PC-9 (cell line): ENCODE results near the gene HIPK4. TPM values are rescaled to one million over a fixed set of nuclear protein-coding genes. Genes with fewer than 3 reads are reported as not detected.

Source experiments
- BruUV-seq: library from RNA; stranded (reverse); fragments of 400-500 nt; replicated peaks from 2 replicates; lab custom pipeline; 2021; lab: Mats Ljungman, UMichigan
- CTCF ChIA-PET: fragments of 300-600 bp; sonication (Branson Sonifier 250); formaldehyde crosslinking; loops from one replicate; lab custom pipeline; 2022; ENCODE audit warnings: antibody characterized with exemption; lab: Charles Lee
- POLR2A ChIA-PET: fragments of 300-600 bp; sonication (Branson Sonifier 250); formaldehyde crosslinking; loops from one replicate; lab custom pipeline; 2022; ENCODE audit warnings: antibody characterized with exemption; ENCODE audit not compliant: unreplicated experiment; lab: Charles Lee
- DNase-seq, 2 experiments: peaks; one replicate each; pipeline versions ENCODE4 v3.0.0 to v3.0.0-alpha.2; 2015 to 2022; ENCODE audit warnings: mixed read lengths in 1 of 2
- H2AFZ ChIP-seq: fragments of 200-600 bp; sonication (generic); 2 replicates; pipeline ENCODE4 v1.8.1; 2017; ENCODE audit warnings: antibody characterized with exemption
- H3F3A ChIP-seq: fragments of 200-600 bp; sonication (generic); 2 replicates; pipeline ENCODE4 v1.8.1; 2017; ENCODE audit warnings: antibody characterized with exemption, mild to moderate bottlenecking, low read depth; ENCODE audit not compliant: insufficient read depth
- H3K27ac ChIP-seq: fragments of 200-600 bp; sonication (generic); 2 replicates; pipeline ENCODE4 v1.6.1; 2016; ENCODE audit warnings: mixed run types
- H3K27me3 ChIP-seq: fragments of 200-600 bp; sonication (generic); 2 replicates; pipeline ENCODE4 v1.6.1; 2016; ENCODE audit warnings: low read depth, mixed run types; ENCODE audit not compliant: insufficient read depth
- H3K36me3 ChIP-seq: fragments of 200-600 bp; sonication (generic); 2 replicates; pipeline ENCODE4 v1.6.1; 2016; ENCODE audit warnings: low read depth, mixed run types
- H3K4me1 ChIP-seq: fragments of 200-600 bp; sonication (generic); replicated peaks from 2 replicates; pipeline ENCODE4 v1.6.1; 2016; ENCODE audit warnings: mixed run types; ENCODE audit not compliant: insufficient read depth
- H3K4me2 ChIP-seq: fragments of 200-600 bp; sonication (generic); 2 replicates; pipeline ENCODE4 v1.6.1; 2017; ENCODE audit warnings: mixed run types
- H3K4me3 ChIP-seq: fragments of 200-600 bp; sonication (generic); 2 replicates; pipeline ENCODE4 v1.6.1; 2016; ENCODE audit warnings: mixed run types
- H3K79me2 ChIP-seq: fragments of 200-600 bp; sonication (generic); 2 replicates; pipeline ENCODE4 v1.6.1; 2017; ENCODE audit warnings: low read depth, mixed run types
- H3K9me2 ChIP-seq: fragments of 200-600 bp; sonication (generic); 2 replicates; pipeline ENCODE4 v1.8.1; 2017; ENCODE audit warnings: mild to moderate bottlenecking; ENCODE audit not compliant: insufficient read depth
- H3K9me3 ChIP-seq: fragments of 200-600 bp; sonication (generic); 2 replicates; pipeline ENCODE4 v1.8.1; 2016; ENCODE audit warnings: low read depth; ENCODE audit not compliant: insufficient read depth
- H4K20me1 ChIP-seq: fragments of 200-600 bp; sonication (generic); 2 replicates; pipeline ENCODE4 v1.8.1; 2017; ENCODE audit not compliant: insufficient read depth
- CTCF ChIP-seq: fragments of 200-600 bp; sonication (generic); conservative IDR thresholded peaks from 2 replicates; pipeline ENCODE4 v1.6.1; 2017; ENCODE audit warnings: mixed run types, antibody characterized with exemption, mild to moderate bottlenecking, moderate library complexity
- EZH2 ChIP-seq: fragments of 200-600 bp; sonication (generic); IDR thresholded peaks from 2 replicates; pipeline ENCODE4 v1.8.0; 2017; ENCODE audit warnings: antibody characterized with exemption, low read depth
- intact Hi-C: fragments of 100-400 bp; cut with micrococcal nuclease; formaldehyde crosslinking; loops from one replicate; pipeline ENCODE4 v1.10.0; 2022; ENCODE audit not compliant: unreplicated experiment
- total RNA-seq: library from RNA; stranded (reverse); gene quantifications from 2 replicates; pipeline ENCODE4 v1.2.3, GENCODE V29; 2021

Gene HIPK4
- total RNA-seq, 1 experiment from 2014 or later, result 0.37 TPM

GRCh38 chr19:40383668-40384248, 6.2 kb downstream of the HIPK4 start:
- H3K9me3 ChIP-seq, result no peaks in the 10 kb centered on the region
- no peaks in the 10 kb centered on the region for H3K36me3 ChIP-seq
- H3K27ac ChIP-seq, result no peak overlapping the region
- H2AFZ ChIP-seq, result no peak overlapping the region
- H3F3A ChIP-seq, result no peaks in the 10 kb centered on the region; the same call in 1 of the 2 replicates
- no peaks in the 10 kb centered on the region for H3K27me3 ChIP-seq
- H3K4me2 ChIP-seq, result no peak overlapping the region
- intact Hi-C loops, result no loop called here
- no TSS peak for BruUV-seq
- H3K79me2 ChIP-seq, result no peaks in the 10 kb centered on the region
- DNase-seq, result no peak
- no peak overlapping the region for H3K4me3 ChIP-seq
- no peaks in the 10 kb centered on the region for H4K20me1 ChIP-seq
- POLR2A ChIA-PET, result no interaction called here
- no peak for TF ChIP-seq EZH2
- no peak for TF ChIP-seq CTCF
- no peaks in the 10 kb centered on the region for H3K4me1 ChIP-seq
- no peaks in the 10 kb centered on the region for H3K9me2 ChIP-seq
- CTCF ChIA-PET, result no interaction called here

GRCh38 chr19:40381321-40381720, 8.7 kb downstream of the HIPK4 start:
- intact Hi-C loops, result no loop called here
- H3K4me2 ChIP-seq, result no peak overlapping the region
- H3K27me3 ChIP-seq, result no peaks in the 10 kb centered on the region
- H3K36me3 ChIP-seq, result no peaks in the 10 kb centered on the region
- no peaks in the 10 kb centered on the region for H4K20me1 ChIP-seq
- BruUV-seq, result no TSS peak
- ChIA-PET POLR2A (interaction anchor here (0.6 kb wide), 1 partner anchor 33 kb away, joined by 4 read pairs; no protein-coding TSS in a partner anchor), CTCF (no interaction called here)
- H3K4me1 ChIP-seq, result no peaks in the 10 kb centered on the region
- no peak overlapping the region for H3K27ac ChIP-seq
- no peaks in the 10 kb centered on the region for H3K9me3 ChIP-seq
- no peaks in the 10 kb centered on the region for H3K79me2 ChIP-seq
- TF ChIP-seq EZH2 (no peak), CTCF (no peak; the same call in 1 of the 2 replicates)
- DNase-seq, result no peak
- no peak overlapping the region for H3K4me3 ChIP-seq
- H3F3A ChIP-seq, result no peaks in the 10 kb centered on the region
- H3K9me2 ChIP-seq, result no peaks in the 10 kb centered on the region
- H2AFZ ChIP-seq, result no peak overlapping the region

- no peaks in the 10 kb centered on the region for H3F3A ChIP-seq
- H3K79me2 ChIP-seq, result no peaks in the 10 kb centered on the region
- POLR2A ChIA-PET, result interaction anchor here (0.6 kb wide), 1 partner anchor 34 kb away, joined by 4 read pairs; no protein-coding TSS in a partner anchor
- no peaks in the 10 kb centered on the region for H4K20me1 ChIP-seq
- no peaks in the 10 kb centered on the region for H3K4me1 ChIP-seq
- no peaks in the 10 kb centered on the region for H3K36me3 ChIP-seq
- BruUV-seq, result no TSS peak
- no peak overlapping the region for H2AFZ ChIP-seq
- intact Hi-C loops, result no loop called here
- H3K4me2 ChIP-seq, result no peak overlapping the region
- no peaks in the 10 kb centered on the region for H3K9me3 ChIP-seq
- H3K9me2 ChIP-seq, result no peaks in the 10 kb centered on the region
- H3K27ac ChIP-seq, result no peak overlapping the region
- DNase-seq, result no peak
- no peak for TF ChIP-seq EZH2
- no peak for TF ChIP-seq CTCF
- CTCF ChIA-PET, result no interaction called here
- H3K27me3 ChIP-seq, result no peaks in the 10 kb centered on the region
- H3K4me3 ChIP-seq, result no peak overlapping the region
Measured at GRCh38 chr19:40380199-40381037, 9.6 kb downstream of the HIPK4 start.
